MM.1S (cell line): ENCODE results near the gene FAM114A2.

Experiments used
- DNase-seq: peaks from one replicate; pipeline ENCODE4 v3.0.0-alpha.2; 2015
- H2AFZ ChIP-seq: fragments of 300-600 bp; sonication (generic); 2 replicates; pipeline ENCODE4 v1.6.0; 2016; ENCODE audit warnings: antibody characterized with exemption, low read length
- H3F3A ChIP-seq: fragments of 300-600 bp; sonication (generic); 2 replicates; pipeline ENCODE4 v1.6.1; 2016; ENCODE audit warnings: mild to moderate bottlenecking, antibody characterized with exemption, low read length, moderate library complexity, mixed read lengths; ENCODE audit not compliant: insufficient read depth
- H3K27ac ChIP-seq: fragments of 300-600 bp; sonication (generic); 2 replicates; pipeline ENCODE4 v1.5.1; 2016; ENCODE audit warnings: mild to moderate bottlenecking, low read length
- H3K27me3 ChIP-seq: fragments of 300-600 bp; sonication (generic); replicated peaks from 2 replicates; pipeline ENCODE4 v1.6.0; 2016; ENCODE audit warnings: low read length; ENCODE audit not compliant: insufficient read depth
- H3K36me3 ChIP-seq: fragments of 300-600 bp; sonication (generic); replicated peaks from 2 replicates; pipeline ENCODE4 v1.6.1; 2016; ENCODE audit warnings: mild to moderate bottlenecking, low read length, mixed read lengths; ENCODE audit not compliant: insufficient read depth
- H3K4me1 ChIP-seq: fragments of 300-600 bp; sonication (generic); 2 replicates; pipeline ENCODE4 v1.6.1; 2016; ENCODE audit warnings: low read length, mixed read lengths
- H3K4me2 ChIP-seq: fragments of 300-600 bp; sonication (generic); 2 replicates; pipeline ENCODE4 v1.6.0; 2016; ENCODE audit warnings: low read depth, low read length
- H3K4me3 ChIP-seq: fragments of 300-600 bp; sonication (generic); 2 replicates; pipeline ENCODE4 v1.5.1; 2016; ENCODE audit warnings: low read length, mixed read lengths
- H3K79me2 ChIP-seq: fragments of 300-600 bp; sonication (generic); 2 replicates; pipeline ENCODE4 v1.6.1; 2016; ENCODE audit warnings: mixed run types, low read length, mixed read lengths
- H3K9ac ChIP-seq: fragments of 300-600 bp; sonication (generic); 2 replicates; pipeline ENCODE4 v1.6.1; 2016; ENCODE audit warnings: low read length, mixed read lengths
- H3K9me2 ChIP-seq: fragments of 300-600 bp; sonication (generic); replicated peaks from 2 replicates; pipeline ENCODE4 v1.6.1; 2016; ENCODE audit warnings: mild to moderate bottlenecking, low read length, mixed read lengths; ENCODE audit not compliant: insufficient read depth
- H3K9me3 ChIP-seq: fragments of 300-600 bp; sonication (generic); replicated peaks from 2 replicates; pipeline ENCODE4 v1.6.1; 2016; ENCODE audit warnings: mild to moderate bottlenecking, low read length, mixed read lengths; ENCODE audit not compliant: insufficient read depth
- H4K20me1 ChIP-seq: fragments of 300-600 bp; sonication (generic); 2 replicates; pipeline ENCODE4 v1.6.1; 2016; ENCODE audit warnings: mild to moderate bottlenecking, low read length, moderate library complexity, mixed read lengths; ENCODE audit not compliant: insufficient read depth
- CTCF ChIP-seq: fragments of 300-600 bp; sonication (generic); IDR thresholded peaks from 2 replicates; pipeline ENCODE4 v1.5.1; 2016; ENCODE audit warnings: antibody characterized with exemption, low read length, mixed read lengths
- EZH2 ChIP-seq: fragments of 300-600 bp; sonication (generic); optimal IDR thresholded peaks from 2 replicates; pipeline ENCODE3; 2017; ENCODE audit warnings: low read depth, mild to moderate bottlenecking, antibody characterized with exemption, low read length, mixed read lengths
- EZH2phosphoT487 ChIP-seq: fragments of 300-600 bp; sonication (generic); IDR thresholded peaks from 2 replicates; pipeline ENCODE4 v1.6.1; 2018; ENCODE audit warnings: antibody characterized with exemption, low read length

Gene FAM114A2

GRCh38 chr5:154058055-154059038, 19.6 kb upstream of the FAM114A2 start:
- Histone ChIP-seq H3K27me3 (no peaks in the 10 kb centered on the region), H3K9me3 (no peaks in the 10 kb centered on the region), H3K4me1 (peaks cover 34% of the 10 kb centered on the region), H3K9me2 (no peaks in the 10 kb centered on the region), H3K9ac (peak overlapping the region; percentile 51), H3K27ac (peak overlapping the region; percentile 95), H3K79me2 (peaks cover 26% of the 10 kb centered on the region), H2AFZ (no peak overlapping the region), H3K4me2 (peak overlapping the region; percentile 70), H3K36me3 (no peaks in the 10 kb centered on the region), H3K4me3 (peak overlapping the region; percentile 31), H3F3A (peaks cover 37% of the 10 kb centered on the region), H4K20me1 (no peaks in the 10 kb centered on the region)
- peak; percentile 95 for DNase-seq
- TF ChIP-seq EZH2phosphoT487 (no peak), CTCF (no peak), EZH2 (no peak)

- Histone ChIP-seq H3K9ac (no peak overlapping the region), H3K9me2 (no peaks in the 10 kb centered on the region), H3K27me3 (no peaks in the 10 kb centered on the region), H3K9me3 (no peaks in the 10 kb centered on the region), H4K20me1 (no peaks in the 10 kb centered on the region), H3K79me2 (peaks cover 26% of the 10 kb centered on the region), H2AFZ (no peak overlapping the region), H3K4me3 (no peak overlapping the region), H3K27ac (no peak overlapping the region), H3K4me2 (no peak overlapping the region), H3K36me3 (no peaks in the 10 kb centered on the region; the same call in 1 of the 2 replicates), H3K4me1 (peaks cover 34% of the 10 kb centered on the region), H3F3A (peaks cover 37% of the 10 kb centered on the region)
- no peak for DNase-seq
- TF ChIP-seq EZH2phosphoT487 (no peak), CTCF (no peak), EZH2 (no peak)
Measured at GRCh38 chr5:154055201-154055600, 16.5 kb upstream of the FAM114A2 start.

- H3K27ac ChIP-seq: no peak overlapping the region
- peaks cover 19% of the 10 kb centered on the region for H3K4me1 ChIP-seq
- no peak for DNase-seq
- no peaks in the 10 kb centered on the region for H3K27me3 ChIP-seq
- peaks cover 4% of the 10 kb centered on the region; the same call in 1 of the 2 replicates for H3K36me3 ChIP-seq
- H3K79me2 ChIP-seq: peaks cover 29% of the 10 kb centered on the region
- H3K9me3 ChIP-seq: no peaks in the 10 kb centered on the region
- peaks cover 21% of the 10 kb centered on the region for H3F3A ChIP-seq
- TF ChIP-seq EZH2phosphoT487 (no peak), CTCF (no peak), EZH2 (no peak)
- no peaks in the 10 kb centered on the region for H4K20me1 ChIP-seq
- no peak overlapping the region for H3K4me3 ChIP-seq
- H3K4me2 ChIP-seq: no peak overlapping the region
- H3K9me2 ChIP-seq: no peaks in the 10 kb centered on the region
- no peak overlapping the region for H3K9ac ChIP-seq
- no peak overlapping the region for H2AFZ ChIP-seq
Measured at GRCh38 chr5:154053468-154053867, 14.8 kb upstream of the FAM114A2 start.
